Omental fat pad (tissue), 4 donors: ENCODE data around the gene NDUFB10. TPM values are rescaled to one million over a fixed set of nuclear protein-coding genes. Genes with fewer than 3 reads are reported as not detected.

Experiments used
- ATAC-seq: fragments of 150-250 bp; one replicate; pipeline ENCODE4 v1.9.1; 2016; ENCODE audit warnings: mild to moderate bottlenecking, moderate library complexity; ENCODE audit not compliant: low FRiP score
- DNase-seq: peaks from one replicate; pipeline ENCODE4 v3.0.0-alpha.2; 2019; ENCODE audit warnings: low spot score
- total RNA-seq, 4 donors: library from RNA; depleted of rRNA; stranded (reverse); fragments of >200 nt; gene quantifications; one replicate each; pipeline ENCODE4 v1.1.0, GENCODE V29; 2016
- TF ChIP-seq, protein P1 (sequence below), 3 donors: fragments of 450-650 bp; IDR thresholded peaks; one replicate each; pipeline ENCODE4 v1.5.1; 2016 to 2017; ENCODE audit warnings: antibody characterized with exemption in 3 of 3, mild to moderate bottlenecking in 3 of 3, moderate library complexity in 2 of 3

NDUFB10 gene
- total RNA-seq, 4 donors from 2014 or later: 144 to 240 (median 183) TPM

DNA sequence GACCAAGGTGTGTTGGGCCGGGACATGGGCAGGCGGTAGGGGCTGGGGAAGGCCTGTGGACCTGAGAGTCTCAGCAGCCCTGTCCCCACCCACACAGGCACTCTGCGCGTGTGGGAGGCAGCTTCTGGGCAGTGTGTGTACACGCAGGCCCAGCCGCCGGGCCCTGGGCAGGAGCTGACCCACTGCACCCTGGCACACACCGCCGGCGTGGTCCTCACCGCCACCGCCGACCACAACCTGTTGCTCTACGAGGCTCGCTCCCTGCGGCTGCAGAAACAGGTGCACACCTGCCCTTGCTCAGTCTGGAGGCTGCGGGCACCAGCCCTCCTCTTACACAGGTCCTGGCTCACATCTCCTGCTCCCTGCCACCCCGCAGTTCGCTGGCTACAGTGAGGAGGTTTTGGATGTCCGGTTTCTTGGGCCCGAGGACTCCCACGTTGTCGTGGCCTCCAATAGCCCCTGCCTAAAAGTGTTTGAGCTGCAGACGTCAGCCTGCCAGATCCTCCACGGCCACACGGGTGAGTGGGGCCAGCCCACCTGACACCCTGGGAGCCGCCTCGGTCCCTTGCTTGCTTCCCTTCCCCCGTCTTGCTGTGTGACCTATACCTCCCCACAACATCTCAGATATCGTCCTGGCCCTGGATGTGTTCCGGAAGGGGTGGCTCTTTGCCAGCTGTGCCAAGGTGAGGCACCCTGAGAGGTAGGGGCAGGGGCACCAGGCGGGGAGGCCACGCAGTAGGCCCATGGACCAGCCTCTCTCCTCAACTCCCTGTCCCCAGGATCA is 16.3 kb downstream of the NDUFB10 start:
- no peak for ATAC-seq
- TF ChIP-seq, protein P1, sequence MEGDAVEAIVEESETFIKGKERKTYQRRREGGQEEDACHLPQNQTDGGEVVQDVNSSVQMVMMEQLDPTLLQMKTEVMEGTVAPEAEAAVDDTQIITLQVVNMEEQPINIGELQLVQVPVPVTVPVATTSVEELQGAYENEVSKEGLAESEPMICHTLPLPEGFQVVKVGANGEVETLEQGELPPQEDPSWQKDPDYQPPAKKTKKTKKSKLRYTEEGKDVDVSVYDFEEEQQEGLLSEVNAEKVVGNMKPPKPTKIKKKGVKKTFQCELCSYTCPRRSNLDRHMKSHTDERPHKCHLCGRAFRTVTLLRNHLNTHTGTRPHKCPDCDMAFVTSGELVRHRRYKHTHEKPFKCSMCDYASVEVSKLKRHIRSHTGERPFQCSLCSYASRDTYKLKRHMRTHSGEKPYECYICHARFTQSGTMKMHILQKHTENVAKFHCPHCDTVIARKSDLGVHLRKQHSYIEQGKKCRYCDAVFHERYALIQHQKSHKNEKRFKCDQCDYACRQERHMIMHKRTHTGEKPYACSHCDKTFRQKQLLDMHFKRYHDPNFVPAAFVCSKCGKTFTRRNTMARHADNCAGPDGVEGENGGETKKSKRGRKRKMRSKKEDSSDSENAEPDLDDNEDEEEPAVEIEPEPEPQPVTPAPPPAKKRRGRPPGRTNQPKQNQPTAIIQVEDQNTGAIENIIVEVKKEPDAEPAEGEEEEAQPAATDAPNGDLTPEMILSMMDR (IDR thresholded peaks at IDR 0.05): no peak
- DNase-seq: no peak

DNA sequence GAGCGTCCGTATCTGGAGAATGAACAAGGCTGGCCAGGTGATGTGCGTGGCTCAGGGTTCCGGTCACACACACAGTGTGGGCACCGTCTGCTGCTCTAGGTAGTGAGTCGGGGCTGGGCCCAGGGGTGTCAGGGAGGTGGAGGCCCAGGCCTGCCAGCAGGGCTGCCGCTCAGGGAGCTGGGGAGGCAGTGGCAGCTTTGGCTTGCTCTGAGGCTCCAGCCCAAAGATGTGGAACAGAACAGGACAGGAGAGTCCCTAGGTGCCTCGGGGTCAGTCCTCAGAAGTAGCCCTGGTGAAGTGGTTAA is 16.8 kb downstream of the NDUFB10 start:
- TF ChIP-seq, protein P1 (IDR thresholded peaks at IDR 0.05): no peak
- DNase-seq (no peak), ATAC-seq (no peak)

DNA sequence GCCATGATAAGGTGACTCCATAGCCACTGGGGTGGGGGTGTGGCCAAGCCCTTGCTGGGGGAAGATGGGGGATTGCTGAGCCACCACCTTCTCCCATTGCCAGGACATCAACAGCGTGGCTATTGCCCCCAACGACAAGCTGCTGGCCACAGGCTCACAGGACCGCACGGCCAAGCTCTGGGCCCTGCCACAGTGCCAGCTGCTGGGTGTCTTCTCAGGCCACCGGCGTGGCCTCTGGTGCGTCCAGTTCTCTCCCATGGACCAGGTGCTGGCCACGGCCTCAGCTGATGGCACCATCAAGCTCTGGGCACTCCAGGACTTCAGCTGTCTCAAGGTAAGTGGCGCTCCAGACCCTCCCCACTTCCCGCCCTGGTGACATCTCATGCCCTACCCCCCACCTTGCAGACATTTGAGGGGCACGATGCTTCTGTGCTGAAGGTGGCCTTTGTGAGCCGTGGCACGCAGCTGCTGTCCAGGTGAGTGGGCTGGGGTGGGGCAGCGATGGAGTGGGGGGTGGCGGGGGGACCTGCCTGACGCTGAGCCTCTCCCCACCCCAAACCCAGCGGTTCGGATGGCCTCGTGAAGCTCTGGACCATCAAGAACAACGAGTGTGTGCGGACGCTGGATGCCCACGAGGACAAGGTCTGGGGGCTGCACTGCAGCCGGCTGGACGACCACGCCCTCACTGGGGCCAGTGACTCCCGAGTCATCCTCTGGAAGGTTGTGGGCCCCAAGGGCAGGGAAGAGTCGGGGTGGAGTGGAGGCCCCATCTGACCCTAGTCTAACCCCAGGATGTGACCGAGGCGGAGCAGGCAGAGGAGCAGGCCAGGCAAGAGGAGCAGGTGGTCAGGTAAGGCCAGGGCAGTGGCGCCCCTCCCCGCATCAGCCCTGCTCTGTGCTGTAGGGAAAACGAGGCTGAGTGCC is 17.9 kb downstream of the NDUFB10 start:
- ATAC-seq (no peak), DNase-seq (no peak)
- TF ChIP-seq, protein P1 (IDR thresholded peaks at IDR 0.05): no peak

DNA sequence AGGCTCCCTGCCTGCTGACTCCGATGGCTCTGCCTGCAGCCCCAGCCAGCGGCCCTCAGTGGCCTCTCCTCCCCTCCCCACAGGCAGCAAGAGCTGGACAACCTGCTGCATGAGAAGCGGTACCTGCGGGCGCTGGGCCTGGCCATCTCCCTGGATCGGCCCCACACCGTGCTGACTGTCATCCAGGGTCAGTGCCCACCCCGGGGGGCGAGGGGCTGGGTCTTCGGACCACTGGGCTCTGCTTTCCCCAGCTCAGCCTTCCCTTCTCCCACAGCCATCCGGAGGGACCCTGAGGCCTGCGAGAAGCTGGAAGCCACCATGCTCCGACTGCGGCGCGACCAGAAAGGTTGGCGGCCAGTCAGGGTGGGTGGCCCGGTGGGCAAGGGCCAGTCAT is 18.5 kb downstream of the NDUFB10 start:
- no peak for ATAC-seq
- DNase-seq: no peak
- TF ChIP-seq, protein P1 (IDR thresholded peaks at IDR 0.05): no peak

DNA sequence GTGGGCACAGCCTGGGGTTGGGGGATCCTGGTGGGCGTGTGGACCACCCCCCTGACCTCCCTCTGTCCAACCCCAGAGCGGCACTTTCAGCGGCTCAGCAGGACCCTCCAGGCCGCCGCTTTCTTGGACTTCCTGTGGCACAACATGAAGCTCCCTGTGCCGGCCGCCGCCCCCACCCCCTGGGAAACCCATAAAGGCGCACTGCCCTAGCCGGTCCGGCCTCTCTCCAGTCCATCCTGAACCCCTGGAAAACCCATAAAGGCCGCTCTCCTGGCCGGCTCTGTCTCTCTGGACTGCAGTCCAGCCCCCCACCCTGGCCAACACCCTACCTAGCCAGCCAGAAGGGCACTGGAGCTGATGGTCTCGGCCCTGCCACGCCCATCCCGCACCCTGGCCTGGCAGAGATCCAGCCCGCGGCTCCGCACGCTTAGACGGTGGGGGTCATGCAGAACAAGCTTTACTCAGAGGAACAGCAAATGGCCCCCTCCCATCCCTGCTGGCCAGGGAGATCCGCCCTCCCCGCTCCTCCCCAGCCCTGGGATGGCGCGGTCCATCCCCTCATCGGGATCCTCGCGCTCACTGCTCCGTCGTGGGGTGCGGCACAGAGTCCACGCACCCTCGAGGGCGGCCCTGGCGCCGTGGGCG is 19.3 kb downstream of the NDUFB10 start:
- ATAC-seq: no peak
- TF ChIP-seq, protein P1 (IDR thresholded peaks at IDR 0.05): no peak
- DNase-seq: no peak

DNA sequence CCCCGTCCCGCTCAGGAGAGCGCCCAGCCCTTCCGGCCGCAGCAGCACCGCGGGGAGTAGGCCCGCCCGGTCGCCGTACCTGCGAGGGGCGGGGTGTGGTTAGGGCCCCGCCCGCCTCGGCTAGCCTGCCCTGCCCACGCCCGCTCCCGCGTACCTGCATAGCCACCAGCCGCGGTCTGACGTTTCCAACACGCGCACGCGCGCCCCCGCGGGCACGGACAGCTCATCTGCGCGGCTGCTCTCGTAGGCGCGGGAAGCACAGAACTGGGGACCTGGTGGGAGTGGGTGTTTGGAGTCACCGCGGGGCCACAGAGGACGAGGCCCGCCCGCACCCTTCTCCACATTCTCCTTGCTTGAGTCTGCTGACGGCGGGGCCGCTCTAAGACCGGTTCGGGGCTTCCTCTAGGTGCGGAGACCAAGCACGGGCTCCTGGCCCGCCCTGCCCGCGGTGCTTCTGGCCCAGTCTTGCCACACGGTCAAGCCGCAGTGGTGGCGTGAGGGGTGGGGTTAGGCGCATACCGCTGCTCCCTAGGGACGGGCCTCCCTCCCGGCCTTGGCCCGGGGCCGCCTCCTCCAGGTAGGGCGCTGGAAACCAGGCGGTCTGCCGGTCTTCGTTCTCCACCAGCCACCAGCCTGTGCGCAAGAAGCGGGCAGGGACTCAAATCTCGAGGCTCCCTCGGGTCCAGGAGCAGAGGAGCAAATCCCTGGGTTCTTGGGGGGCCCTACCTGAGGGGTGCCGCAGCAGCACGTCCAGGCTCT is 20.1 kb downstream of the NDUFB10 start:
- DNase-seq (no peak), ATAC-seq (no peak)
- TF ChIP-seq, protein P1 (IDR thresholded peaks at IDR 0.05): no peak
